Activated CD8-positive, alpha-beta T cell treated with anti-CD3 and anti-CD28 coated beads for 36 hours (primary cell): ENCODE results near the gene DENND5B. TPM values are rescaled to one million over a fixed set of nuclear protein-coding genes. Genes with fewer than 3 reads are reported as not detected.

Experiments used
- ATAC-seq: fragments of 200-7000 bp; cut with Tn5 transposase; one replicate; pipeline ENCODE4 v1.10.0; 2021; ENCODE audit warnings: mild to moderate bottlenecking, moderate library complexity
- CTCF ChIA-PET: fragments of 350-600 bp; sonication (Branson Sonifier 250); formaldehyde crosslinking; loops from one replicate; lab custom pipeline; 2021; ENCODE audit warnings: antibody characterized with exemption; lab: Charles Lee
- POLR2A ChIA-PET: fragments of 350-600 bp; sonication (Branson Sonifier 250); formaldehyde crosslinking; loops from one replicate; lab custom pipeline; 2021; ENCODE audit warnings: antibody characterized with exemption; lab: Charles Lee
- DNase-seq: peaks from one replicate; pipeline ENCODE4 v3.0.0-alpha.2; 2020
- H3K27ac Mint-ChIP-seq: one replicate; pipeline ENCODE4 v1.8.0; 2021; ENCODE audit warnings: mild to moderate bottlenecking, mixed read lengths
- H3K27me3 Mint-ChIP-seq: one replicate; pipeline ENCODE4 v1.8.0; 2021; ENCODE audit warnings: mixed read lengths
- H3K36me3 Mint-ChIP-seq: one replicate; pipeline ENCODE4 v1.8.0; 2021; ENCODE audit warnings: low read depth, mixed read lengths
- H3K4me1 Mint-ChIP-seq: one replicate; pipeline ENCODE4 v1.8.0; 2021; ENCODE audit warnings: low read depth, mixed read lengths
- H3K4me3 Mint-ChIP-seq: one replicate; pipeline ENCODE4 v1.8.0; 2021; ENCODE audit warnings: mild to moderate bottlenecking, moderate library complexity, mixed read lengths
- H3K9me3 Mint-ChIP-seq: one replicate; pipeline ENCODE4 v1.8.0; 2021; ENCODE audit warnings: mixed read lengths
- intact Hi-C: fragments of 100-400 bp; cut with micrococcal nuclease; formaldehyde crosslinking; loops from one replicate; pipeline ENCODE4 v1.10.0; 2022
- total RNA-seq, 2 experiments: library from RNA; stranded (reverse); gene quantifications; one replicate each; pipeline ENCODE4 v1.2.3, GENCODE V29; 2021
- TF ChIP-seq, protein P1 (sequence below): fragments of 200-600 bp; IDR thresholded peaks from one replicate; pipeline ENCODE4 v1.8.0; 2022; ENCODE audit warnings: antibody characterized with exemption, mild to moderate bottlenecking

The DENND5B gene
- total RNA-seq, 2 experiments from 2014 or later, result 0.31 to 0.43 TPM

DNA sequence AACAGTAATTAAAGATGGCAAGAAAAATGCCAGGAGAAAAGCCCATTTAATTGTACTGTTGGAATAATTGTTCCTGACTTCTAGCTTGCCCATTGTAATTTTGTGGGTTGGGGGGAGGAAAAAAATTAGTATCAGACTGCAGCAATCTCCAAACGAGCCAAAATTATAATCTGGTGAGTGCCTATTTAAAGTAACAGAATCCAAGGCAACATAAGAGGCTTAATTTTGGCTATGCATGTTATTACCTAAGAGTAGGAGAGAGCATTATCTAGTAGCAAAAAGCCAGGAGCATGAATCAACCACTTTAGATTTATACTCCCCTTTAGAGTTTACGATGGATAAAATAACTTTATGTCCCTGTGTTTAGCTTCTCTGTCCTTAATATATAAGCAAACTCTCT is 14.6 kb upstream of the DENND5B start:
- Mint-ChIP-seq H3K9me3 (peaks cover 13% of the 10 kb centered on the region), H3K4me1 (no peaks in the 10 kb centered on the region), H3K27ac (no peak overlapping the region), H3K36me3 (no peaks in the 10 kb centered on the region), H3K4me3 (no peak overlapping the region), H3K27me3 (peaks cover 3% of the 10 kb centered on the region)
- intact Hi-C loops, result no loop called here
- CTCF ChIA-PET, result interaction anchor here (0.7 kb wide), 1 partner anchor 15 kb away, joined by 3 read pairs; no protein-coding TSS in a partner anchor
- TF ChIP-seq, protein P1, sequence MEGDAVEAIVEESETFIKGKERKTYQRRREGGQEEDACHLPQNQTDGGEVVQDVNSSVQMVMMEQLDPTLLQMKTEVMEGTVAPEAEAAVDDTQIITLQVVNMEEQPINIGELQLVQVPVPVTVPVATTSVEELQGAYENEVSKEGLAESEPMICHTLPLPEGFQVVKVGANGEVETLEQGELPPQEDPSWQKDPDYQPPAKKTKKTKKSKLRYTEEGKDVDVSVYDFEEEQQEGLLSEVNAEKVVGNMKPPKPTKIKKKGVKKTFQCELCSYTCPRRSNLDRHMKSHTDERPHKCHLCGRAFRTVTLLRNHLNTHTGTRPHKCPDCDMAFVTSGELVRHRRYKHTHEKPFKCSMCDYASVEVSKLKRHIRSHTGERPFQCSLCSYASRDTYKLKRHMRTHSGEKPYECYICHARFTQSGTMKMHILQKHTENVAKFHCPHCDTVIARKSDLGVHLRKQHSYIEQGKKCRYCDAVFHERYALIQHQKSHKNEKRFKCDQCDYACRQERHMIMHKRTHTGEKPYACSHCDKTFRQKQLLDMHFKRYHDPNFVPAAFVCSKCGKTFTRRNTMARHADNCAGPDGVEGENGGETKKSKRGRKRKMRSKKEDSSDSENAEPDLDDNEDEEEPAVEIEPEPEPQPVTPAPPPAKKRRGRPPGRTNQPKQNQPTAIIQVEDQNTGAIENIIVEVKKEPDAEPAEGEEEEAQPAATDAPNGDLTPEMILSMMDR, result no peak
- POLR2A ChIA-PET, result no interaction called here
- DNase-seq (no peak), ATAC-seq (no peak)

GRCh38 chr12:31603546-31604009 is 12.6 kb upstream of the DENND5B start:
- Mint-ChIP-seq H3K4me1 (no peaks in the 10 kb centered on the region), H3K27me3 (peaks cover 3% of the 10 kb centered on the region), H3K4me3 (no peak overlapping the region), H3K36me3 (no peaks in the 10 kb centered on the region), H3K9me3 (peaks cover 11% of the 10 kb centered on the region), H3K27ac (no peak overlapping the region)
- ChIA-PET POLR2A (no interaction called here), CTCF (no interaction called here)
- ATAC-seq (no peak), DNase-seq (no peak)
- intact Hi-C loops, result no loop called here
- TF ChIP-seq, protein P1, result no peak

DNA sequence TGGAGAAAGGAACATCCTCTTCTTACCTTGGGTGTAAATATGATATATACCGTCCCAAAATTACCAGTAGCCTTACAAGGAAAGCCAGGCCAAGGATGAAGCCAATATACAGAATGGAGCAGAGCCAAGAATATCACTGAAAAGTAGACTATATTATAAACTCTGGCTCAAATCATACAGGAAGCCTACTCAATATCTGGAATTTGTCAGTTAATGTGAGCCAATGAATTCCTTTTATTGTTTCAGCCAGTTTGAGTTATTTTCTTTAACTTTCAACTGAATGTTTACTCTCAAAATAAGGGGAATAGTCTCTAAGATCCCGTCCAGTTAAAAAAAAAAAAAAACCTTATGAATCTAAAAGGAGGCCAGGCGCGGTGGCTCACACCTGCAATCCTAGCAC is 9.8 kb upstream of the DENND5B start:
- Mint-ChIP-seq H3K4me1 (no peaks in the 10 kb centered on the region), H3K36me3 (no peaks in the 10 kb centered on the region), H3K27me3 (peaks cover 5% of the 10 kb centered on the region), H3K9me3 (no peaks in the 10 kb centered on the region), H3K27ac (no peak overlapping the region), H3K4me3 (no peak overlapping the region)
- DNase-seq, result no peak
- TF ChIP-seq, protein P1, result no peak
- POLR2A ChIA-PET, result no interaction called here
- intact Hi-C loops, result no loop called here
- ATAC-seq, result no peak
- CTCF ChIA-PET, result interaction anchor here (1.3 kb wide), 1 partner anchor 177 kb away, joined by 3 read pairs; no protein-coding TSS in a partner anchor

GRCh38 chr12:31600252-31600651 is 9.3 kb upstream of the DENND5B start:
- ATAC-seq (no peak), DNase-seq (no peak)
- TF ChIP-seq, protein P1, result no peak
- Mint-ChIP-seq H3K4me1 (no peaks in the 10 kb centered on the region), H3K27ac (no peak overlapping the region), H3K36me3 (no peaks in the 10 kb centered on the region), H3K4me3 (no peak overlapping the region), H3K9me3 (no peaks in the 10 kb centered on the region), H3K27me3 (peaks cover 8% of the 10 kb centered on the region)
- intact Hi-C loops, result no loop called here
- ChIA-PET POLR2A (no interaction called here), CTCF (interaction anchor here (1.3 kb wide), 1 partner anchor 177 kb away, joined by 3 read pairs; no protein-coding TSS in a partner anchor)

DNA sequence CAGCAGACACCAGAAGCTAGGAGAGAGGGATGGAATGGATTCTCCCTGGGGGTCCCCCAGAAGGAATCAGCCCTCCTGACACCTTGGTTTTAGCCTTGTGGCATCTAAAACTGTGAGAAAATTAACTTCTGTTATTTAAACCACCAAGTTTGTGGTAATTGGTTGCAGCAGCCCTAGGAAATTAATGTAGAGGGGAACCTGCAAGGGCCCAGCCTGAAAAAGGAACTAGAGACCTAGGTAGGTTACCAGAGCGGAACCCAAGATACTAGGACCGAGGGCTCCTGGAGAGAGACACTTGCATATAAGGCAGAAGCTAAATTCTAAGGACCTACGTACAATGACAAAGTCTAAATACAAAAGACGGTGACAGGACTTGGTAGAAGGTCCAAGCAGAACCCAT is 8.1 kb upstream of the DENND5B start:
- peaks cover 9% of the 10 kb centered on the region for H3K27me3 Mint-ChIP-seq
- H3K4me1 Mint-ChIP-seq, result no peaks in the 10 kb centered on the region
- DNase-seq (no peak), ATAC-seq (no peak)
- H3K36me3 Mint-ChIP-seq, result no peaks in the 10 kb centered on the region
- ChIA-PET CTCF (no interaction called here), POLR2A (no interaction called here)
- no peak overlapping the region for H3K27ac Mint-ChIP-seq
- TF ChIP-seq, protein P1, result no peak
- intact Hi-C loops, result no loop called here
- H3K9me3 Mint-ChIP-seq, result no peaks in the 10 kb centered on the region
- H3K4me3 Mint-ChIP-seq, result no peak overlapping the region
